SK-N-SH (cell line): ENCODE measurements around the gene DUSP9. TPM values are rescaled to one million over a fixed set of nuclear protein-coding genes. Genes with fewer than 3 reads are reported as not detected.

Source experiments
- CTCF ChIA-PET: fragments of 300-600, 350-600 bp; formaldehyde crosslinking; extraction: SDS; loops from one replicate; lab custom pipeline; 2021; lab: Yijun Ruan, JAX
- POLR2A ChIA-PET: fragments of 350-600 bp; sonication (Branson Sonifier 250); formaldehyde crosslinking; extraction: SDS; loops from one replicate; lab custom pipeline; 2020; ENCODE audit warnings: antibody characterized with exemption, inconsistent platforms; lab: Yijun Ruan, JAX
- DNase-seq: peaks from one replicate; pipeline ENCODE4 v3.0.0; 2012
- H2AFZ ChIP-seq: fragments of 200-600 bp; sonication (generic); 2 replicates; pipeline ENCODE4 v1.8.1; 2016; ENCODE audit warnings: antibody characterized with exemption, mild to moderate bottlenecking, low read depth
- H3F3A ChIP-seq: fragments of 200-600 bp; sonication (generic); replicated peaks from 2 replicates; pipeline ENCODE3; 2016; ENCODE audit warnings: antibody characterized with exemption, mild to moderate bottlenecking; ENCODE audit not compliant: insufficient read depth
- H3K27ac ChIP-seq, 2 experiments: fragments of 200-500 bp in 1 of 2; fragments of 200-600 bp in 1 of 2; sonication (Bioruptor generic) in 1 of 2; sonication (generic), shearing (Covaris generic) in 1 of 2; 2 replicates each; pipeline versions ENCODE4 v1.5.1 to v1.6.1; 2014 to 2016; ENCODE audit warnings: low read depth in 2 of 2, inconsistent platforms in 1 of 2, low read length in 1 of 2, mild to moderate bottlenecking in 1 of 2, mixed read lengths in 1 of 2
- H3K27me3 ChIP-seq: fragments of 200-600 bp; sonication (generic), shearing (Covaris generic); 2 replicates; pipeline ENCODE4 v1.6.1; 2016; ENCODE audit warnings: mixed run types; ENCODE audit not compliant: insufficient read depth
- H3K36me3 ChIP-seq, 2 experiments: fragments of 200-500 bp in 1 of 2; fragments of 200-600 bp in 1 of 2; sonication (Bioruptor generic) in 1 of 2; sonication (generic) in 1 of 2; replicated peaks in 1 of 2; 2 replicates each; pipeline versions ENCODE3 to v1.5.1; 2014 to 2016; ENCODE audit warnings: low read length in 1 of 2, mild to moderate bottlenecking in 1 of 2; ENCODE audit not compliant: insufficient read depth in 2 of 2, control insufficient read depth in 1 of 2
- H3K4me1 ChIP-seq, 2 experiments: fragments of 200-500 bp in 1 of 2; fragments of 200-600 bp in 1 of 2; sonication (Bioruptor generic) in 1 of 2; sonication (generic), shearing (Covaris generic) in 1 of 2; 2 replicates each; pipeline versions ENCODE4 v1.5.1 to v1.6.1; 2014 to 2016; ENCODE audit warnings: low read depth in 1 of 2, low read length in 1 of 2, mixed run types in 1 of 2; ENCODE audit not compliant: insufficient read depth in 2 of 2, control insufficient read depth in 1 of 2
- H3K4me2 ChIP-seq: fragments of 200-600 bp; sonication (generic), shearing (Covaris generic); 2 replicates; pipeline ENCODE4 v1.6.1; 2017; ENCODE audit warnings: mixed run types
- H3K4me3 ChIP-seq, 2 experiments: fragments of 200-500 bp in 1 of 2; fragments of 200-600 bp in 1 of 2; sonication (Bioruptor generic) in 1 of 2; sonication (generic), shearing (Covaris generic) in 1 of 2; 2 replicates each; pipeline versions ENCODE4 v1.5.1 to v1.8.1; 2014 to 2016; ENCODE audit warnings: low read depth in 2 of 2, inconsistent platforms in 1 of 2, low read length in 1 of 2, mild to moderate bottlenecking in 1 of 2, mixed read lengths in 1 of 2, moderate library complexity in 1 of 2
- H3K79me2 ChIP-seq: fragments of 200-600 bp; sonication (generic); 2 replicates; pipeline ENCODE4 v1.8.1; 2017; ENCODE audit warnings: mild to moderate bottlenecking; ENCODE audit not compliant: insufficient read depth
- H3K9ac ChIP-seq: fragments of 200-600 bp; sonication (generic); 2 replicates; pipeline ENCODE4 v1.6.1; 2017; ENCODE audit warnings: mixed run types
- H3K9me2 ChIP-seq: fragments of 200-600 bp; sonication (generic); 2 replicates; pipeline ENCODE4 v1.6.1; 2017; ENCODE audit warnings: mixed run types
- H3K9me3 ChIP-seq: fragments of 200-600 bp; sonication (generic); 2 replicates; pipeline ENCODE4 v1.6.1; 2017; ENCODE audit warnings: mixed run types, mild to moderate bottlenecking, moderate library complexity
- H4K20me1 ChIP-seq: fragments of 200-600 bp; sonication (generic); 2 replicates; pipeline ENCODE4 v1.6.1; 2017; ENCODE audit warnings: mild to moderate bottlenecking, mixed run types; ENCODE audit not compliant: insufficient read depth
- CHD2 ChIP-seq: fragments of 150-350 bp; IDR thresholded peaks from 2 replicates; pipeline ENCODE4 v1.6.1; 2018; ENCODE audit warnings: low read length; ENCODE audit not compliant: partially characterized antibody
- EZH2phosphoT487 ChIP-seq: fragments of 200-600 bp; sonication (generic); IDR thresholded peaks from 2 replicates; pipeline ENCODE4 v1.6.1; 2017; ENCODE audit warnings: low read depth, mixed run types, mild to moderate bottlenecking, antibody characterized with exemption, moderate library complexity, borderline replicate concordance
- FOSL2 ChIP-seq: IDR thresholded peaks from 2 replicates; pipeline ENCODE4 v1.4.0; 2012; ENCODE audit warnings: low read depth, mild to moderate bottlenecking, moderate library complexity, borderline replicate concordance
- FOXJ3 ChIP-seq: sonication (generic); formaldehyde crosslinking; IDR thresholded peaks from 2 replicates; pipeline ENCODE4 v1.5.1; 2020; ENCODE audit warnings: mild to moderate bottlenecking, missing genetic modification reagents
- FOXM1 ChIP-seq: IDR thresholded peaks from 2 replicates; pipeline ENCODE4 v1.4.0; 2012; ENCODE audit warnings: low read depth, mild to moderate bottlenecking
- GATA2 ChIP-seq: sonication (generic); formaldehyde crosslinking; IDR thresholded peaks from 2 replicates; pipeline ENCODE4 v1.5.0; 2020; ENCODE audit warnings: mild to moderate bottlenecking, missing genetic modification reagents
- JUND ChIP-seq: IDR thresholded peaks from 2 replicates; pipeline ENCODE4 v1.4.0; 2012
- PBX3 ChIP-seq: IDR thresholded peaks from 2 replicates; pipeline ENCODE4; 2012
- RAD21 ChIP-seq: IDR thresholded peaks from 2 replicates; pipeline ENCODE4 v1.6.1; 2012; ENCODE audit warnings: mild to moderate bottlenecking, low read length
- REST ChIP-seq: IDR thresholded peaks from 2 replicates; pipeline ENCODE4 v1.6.1; 2012; ENCODE audit warnings: mild to moderate bottlenecking, low read depth, low read length, moderate library complexity
- RXRA ChIP-seq: IDR thresholded peaks from 2 replicates; pipeline ENCODE4 v1.4.0; 2012; ENCODE audit warnings: low read depth, mild to moderate bottlenecking, borderline replicate concordance
- SMC3 ChIP-seq: IDR thresholded peaks from 2 replicates; pipeline ENCODE4 v1.6.1; 2012; ENCODE audit warnings: low read depth, low read length, improper control_type of control experiment
- TCF12 ChIP-seq: IDR thresholded peaks from 2 replicates; pipeline ENCODE4 v1.4.0; 2012
- TEAD4 ChIP-seq: IDR thresholded peaks from 2 replicates; pipeline ENCODE4 v1.4.0; 2012; ENCODE audit warnings: mild to moderate bottlenecking, borderline replicate concordance; ENCODE audit not compliant: insufficient read depth
- WGBS: methylation state at CpG from one replicate; pipeline ENCODE4 v1.1.6; 2017; ENCODE audit warnings: low lambda C conversion rate; 5-methylcytosine and 5-hydroxymethylcytosine counted together
- polyA plus RNA-seq, 3 experiments: library from polyadenylated mRNA; depleted of rRNA; stranded (reverse); fragments of >200 nt; gene quantifications; 2 replicates each; pipeline ENCODE4 v1.2.3, GENCODE V29; 2012
- TF ChIP-seq, protein P1 (sequence below): IDR thresholded peaks from 2 replicates; pipeline ENCODE4 v1.4.0; 2012; ENCODE audit warnings: low read depth, borderline replicate concordance
- TF ChIP-seq, protein P2 (sequence below): fragments of 150-350 bp; IDR thresholded peaks from 2 replicates; pipeline ENCODE4 v1.6.1; 2016; ENCODE audit warnings: mild to moderate bottlenecking, low read depth, low read length
- TF ChIP-seq, protein P3 (sequence below): IDR thresholded peaks from 2 replicates; pipeline ENCODE4 v1.4.0; 2012; ENCODE audit warnings: low read depth
- TF ChIP-seq, protein P4 (sequence below): fragments of 200-600 bp; sonication (generic); IDR thresholded peaks from 2 replicates; pipeline ENCODE4 v1.6.1; 2017; ENCODE audit warnings: antibody characterized with exemption, mild to moderate bottlenecking, moderate library complexity
- TF ChIP-seq, protein P5 (sequence below): fragments of 150-350 bp; IDR thresholded peaks from 2 replicates; pipeline ENCODE4 v1.6.1; 2017; ENCODE audit warnings: antibody characterized with exemption, low read length, low read depth, borderline replicate concordance

DUSP9 gene
- polyA plus RNA-seq, 1 of the 3 experiments (the other 2 are of a cell fraction) = 0.05 TPM

DNA sequence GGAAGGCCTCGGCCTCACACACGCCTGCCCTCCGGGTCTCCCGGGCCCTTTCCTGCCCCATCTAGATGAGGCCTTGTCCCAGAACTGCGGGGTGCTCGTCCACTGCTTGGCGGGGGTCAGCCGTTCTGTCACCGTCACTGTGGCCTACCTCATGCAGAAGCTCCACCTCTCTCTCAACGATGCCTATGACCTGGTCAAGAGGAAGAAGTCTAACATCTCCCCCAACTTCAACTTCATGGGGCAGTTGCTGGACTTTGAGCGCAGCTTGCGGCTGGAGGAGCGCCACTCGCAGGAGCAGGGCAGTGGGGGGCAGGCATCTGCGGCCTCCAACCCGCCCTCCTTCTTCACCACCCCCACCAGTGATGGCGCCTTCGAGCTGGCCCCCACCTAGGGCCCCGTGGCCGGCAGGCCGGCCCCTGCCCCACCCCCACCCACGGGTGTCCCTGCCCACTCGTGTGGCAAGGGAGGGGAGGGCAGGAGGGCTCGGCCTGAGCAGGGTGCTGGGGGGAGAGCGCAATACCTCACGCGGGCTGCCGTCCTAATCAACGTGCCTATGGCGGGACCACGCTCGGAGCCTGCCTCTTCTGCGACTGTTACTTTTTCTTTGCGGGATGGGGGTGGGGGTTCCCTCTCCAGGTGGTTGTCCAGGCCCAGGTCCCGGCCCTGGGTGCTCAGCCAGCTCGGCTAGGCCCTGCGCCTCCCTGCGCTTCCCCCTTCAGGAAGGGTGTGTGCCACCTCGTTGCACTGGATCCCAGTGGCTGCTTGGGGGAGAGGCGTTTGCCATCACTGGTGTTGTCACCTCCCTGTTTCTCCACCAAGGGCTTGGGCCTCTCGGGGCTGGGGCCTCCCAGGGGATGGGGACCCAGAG is 3.1 kb downstream of the DUSP9 start:
- H3K9ac ChIP-seq = no peak overlapping the region
- POLR2A ChIA-PET = no interaction called here
- no peak overlapping the region for H3K4me3 ChIP-seq
- no peaks in the 10 kb centered on the region for H4K20me1 ChIP-seq
- TF ChIP-seq, protein P1, sequence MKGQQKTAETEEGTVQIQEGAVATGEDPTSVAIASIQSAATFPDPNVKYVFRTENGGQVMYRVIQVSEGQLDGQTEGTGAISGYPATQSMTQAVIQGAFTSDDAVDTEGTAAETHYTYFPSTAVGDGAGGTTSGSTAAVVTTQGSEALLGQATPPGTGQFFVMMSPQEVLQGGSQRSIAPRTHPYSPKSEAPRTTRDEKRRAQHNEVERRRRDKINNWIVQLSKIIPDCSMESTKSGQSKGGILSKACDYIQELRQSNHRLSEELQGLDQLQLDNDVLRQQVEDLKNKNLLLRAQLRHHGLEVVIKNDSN = no peak
- TF ChIP-seq PBX3 = no peak
- no peak for TF ChIP-seq FOXM1
- TF ChIP-seq RXRA = no peak
- TF ChIP-seq, protein P2, sequence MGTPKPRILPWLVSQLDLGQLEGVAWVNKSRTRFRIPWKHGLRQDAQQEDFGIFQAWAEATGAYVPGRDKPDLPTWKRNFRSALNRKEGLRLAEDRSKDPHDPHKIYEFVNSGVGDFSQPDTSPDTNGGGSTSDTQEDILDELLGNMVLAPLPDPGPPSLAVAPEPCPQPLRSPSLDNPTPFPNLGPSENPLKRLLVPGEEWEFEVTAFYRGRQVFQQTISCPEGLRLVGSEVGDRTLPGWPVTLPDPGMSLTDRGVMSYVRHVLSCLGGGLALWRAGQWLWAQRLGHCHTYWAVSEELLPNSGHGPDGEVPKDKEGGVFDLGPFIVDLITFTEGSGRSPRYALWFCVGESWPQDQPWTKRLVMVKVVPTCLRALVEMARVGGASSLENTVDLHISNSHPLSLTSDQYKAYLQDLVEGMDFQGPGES = no peak
- TF ChIP-seq FOSL2 = no peak
- no peak for TF ChIP-seq RAD21
- TF ChIP-seq FOXJ3 (CRISPR knock-in tag) = no peak
- no peak for TF ChIP-seq EZH2phosphoT487
- no peak for TF ChIP-seq TCF12
- TF ChIP-seq JUND = no peak
- no peak for TF ChIP-seq CHD2
- no peak for TF ChIP-seq REST
- no peak for TF ChIP-seq TEAD4
- TF ChIP-seq, protein P3, sequence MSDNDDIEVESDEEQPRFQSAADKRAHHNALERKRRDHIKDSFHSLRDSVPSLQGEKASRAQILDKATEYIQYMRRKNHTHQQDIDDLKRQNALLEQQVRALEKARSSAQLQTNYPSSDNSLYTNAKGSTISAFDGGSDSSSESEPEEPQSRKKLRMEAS = no peak
- TF ChIP-seq, protein P4, sequence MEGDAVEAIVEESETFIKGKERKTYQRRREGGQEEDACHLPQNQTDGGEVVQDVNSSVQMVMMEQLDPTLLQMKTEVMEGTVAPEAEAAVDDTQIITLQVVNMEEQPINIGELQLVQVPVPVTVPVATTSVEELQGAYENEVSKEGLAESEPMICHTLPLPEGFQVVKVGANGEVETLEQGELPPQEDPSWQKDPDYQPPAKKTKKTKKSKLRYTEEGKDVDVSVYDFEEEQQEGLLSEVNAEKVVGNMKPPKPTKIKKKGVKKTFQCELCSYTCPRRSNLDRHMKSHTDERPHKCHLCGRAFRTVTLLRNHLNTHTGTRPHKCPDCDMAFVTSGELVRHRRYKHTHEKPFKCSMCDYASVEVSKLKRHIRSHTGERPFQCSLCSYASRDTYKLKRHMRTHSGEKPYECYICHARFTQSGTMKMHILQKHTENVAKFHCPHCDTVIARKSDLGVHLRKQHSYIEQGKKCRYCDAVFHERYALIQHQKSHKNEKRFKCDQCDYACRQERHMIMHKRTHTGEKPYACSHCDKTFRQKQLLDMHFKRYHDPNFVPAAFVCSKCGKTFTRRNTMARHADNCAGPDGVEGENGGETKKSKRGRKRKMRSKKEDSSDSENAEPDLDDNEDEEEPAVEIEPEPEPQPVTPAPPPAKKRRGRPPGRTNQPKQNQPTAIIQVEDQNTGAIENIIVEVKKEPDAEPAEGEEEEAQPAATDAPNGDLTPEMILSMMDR = no peak; the same call in 1 of the 2 replicates
- no peak for TF ChIP-seq SMC3
- TF ChIP-seq, protein P5, sequence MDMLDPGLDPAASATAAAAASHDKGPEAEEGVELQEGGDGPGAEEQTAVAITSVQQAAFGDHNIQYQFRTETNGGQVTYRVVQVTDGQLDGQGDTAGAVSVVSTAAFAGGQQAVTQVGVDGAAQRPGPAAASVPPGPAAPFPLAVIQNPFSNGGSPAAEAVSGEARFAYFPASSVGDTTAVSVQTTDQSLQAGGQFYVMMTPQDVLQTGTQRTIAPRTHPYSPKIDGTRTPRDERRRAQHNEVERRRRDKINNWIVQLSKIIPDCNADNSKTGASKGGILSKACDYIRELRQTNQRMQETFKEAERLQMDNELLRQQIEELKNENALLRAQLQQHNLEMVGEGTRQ = no peak
- no peak for TF ChIP-seq GATA2 (CRISPR knock-in tag)
- H3K9me3 ChIP-seq = no peaks in the 10 kb centered on the region
- DNase-seq = no peak
- no peaks in the 10 kb centered on the region for H3K79me2 ChIP-seq
- H3K4me1 ChIP-seq = peaks cover 0 to 3% of the 10 kb centered on the region in 2 experiments; a peak in 1 of 4 replicates
- no peaks in the 10 kb centered on the region for H3K36me3 ChIP-seq
- 49% methylated on average over 31 of the region's 41 CpGs for WGBS
- CTCF ChIA-PET = interaction anchor here (0.7 to 11.0 kb wide), 13 partner anchors 12 to 250 kb away, joined by 3 to 106 read pairs (median 4); no protein-coding TSS in a partner anchor
- peaks cover 29% of the 10 kb centered on the region for H3K27me3 ChIP-seq
- H3K27ac ChIP-seq = no peak overlapping the region
- H2AFZ ChIP-seq = no peak overlapping the region
- H3F3A ChIP-seq = no peaks in the 10 kb centered on the region
- H3K9me2 ChIP-seq = no peaks in the 10 kb centered on the region
- no peak overlapping the region for H3K4me2 ChIP-seq
